Neural cell (in vitro differentiated cells): ENCODE data around the gene MAPK4. TPM values are rescaled to one million over a fixed set of nuclear protein-coding genes. Genes with fewer than 3 reads are reported as not detected.

Experiments used
- H2AFZ ChIP-seq: fragments of 200-600, 300-800 bp; sonication (generic), shearing (Covaris generic); 2 replicates; pipeline ENCODE4 v1.6.0; 2014; ENCODE audit warnings: low read depth, mild to moderate bottlenecking, antibody characterized with exemption, low read length, moderate library complexity
- H3F3A ChIP-seq: fragments of 200-600 bp; shearing (Covaris generic); 2 replicates; pipeline ENCODE4 v1.6.1; 2016; ENCODE audit warnings: mild to moderate bottlenecking, moderate library complexity, mixed read lengths, antibody characterized with exemption, low read length; ENCODE audit not compliant: insufficient read depth, poor library complexity, severe bottlenecking
- H3K27ac ChIP-seq: fragments of 200-600, 300-800 bp; sonication (generic), shearing (Covaris generic); 2 replicates; pipeline ENCODE4 v1.5.1; 2014; ENCODE audit warnings: mild to moderate bottlenecking, low read length, moderate library complexity
- H3K27me3 ChIP-seq: fragments of 300-800, 200-600 bp; sonication (generic), shearing (Covaris generic); 2 replicates; pipeline ENCODE4 v1.6.0; 2014; ENCODE audit warnings: mild to moderate bottlenecking, low read depth, low read length, moderate library complexity; ENCODE audit not compliant: insufficient read depth
- H3K36me3 ChIP-seq: fragments of 300-800, 200-600 bp; sonication (generic), shearing (Covaris generic); 2 replicates; pipeline ENCODE4 v1.5.1; 2014; ENCODE audit warnings: mild to moderate bottlenecking, antibody characterized with exemption, low read length, moderate library complexity; ENCODE audit not compliant: insufficient read depth
- H3K4me2 ChIP-seq: fragments of 300-800, 200-600 bp; sonication (generic), shearing (Covaris generic); 2 replicates; pipeline ENCODE4 v1.6.0; 2014; ENCODE audit warnings: mild to moderate bottlenecking, low read length
- H3K4me3 ChIP-seq: fragments of 300-800, 200-600 bp; sonication (generic), shearing (Covaris generic); 2 replicates; pipeline ENCODE4 v1.5.1; 2014; ENCODE audit warnings: mild to moderate bottlenecking, low read length, moderate library complexity
- H3K79me2 ChIP-seq: fragments of 200-600 bp; shearing (Covaris generic); replicated peaks from 2 replicates; pipeline ENCODE4 v1.6.0; 2014; ENCODE audit warnings: mild to moderate bottlenecking, low read length, moderate library complexity; ENCODE audit not compliant: insufficient read depth
- H3K9ac ChIP-seq: fragments of 300-800, 200-600 bp; sonication (generic), shearing (Covaris generic); 2 replicates; pipeline ENCODE4 v1.6.1; 2016; ENCODE audit warnings: mild to moderate bottlenecking, low read length, mixed read lengths
- H3K9me2 ChIP-seq: fragments of 200-600 bp; shearing (Covaris generic); 2 replicates; pipeline ENCODE4 v1.6.1; 2016; ENCODE audit warnings: mild to moderate bottlenecking, low read length, mixed read lengths; ENCODE audit not compliant: insufficient read depth
- H3K9me3 ChIP-seq: fragments of 200-600, 300-800 bp; sonication (generic), shearing (Covaris generic); 2 replicates; pipeline ENCODE4 v1.6.1; 2016; ENCODE audit warnings: mild to moderate bottlenecking, mixed run types, low read length, moderate library complexity, mixed read lengths
- H4K20me1 ChIP-seq: fragments of 200-600 bp; shearing (Covaris generic); 2 replicates; pipeline ENCODE4 v1.6.1; 2016; ENCODE audit warnings: mild to moderate bottlenecking, mixed run types; ENCODE audit not compliant: insufficient read depth
- CTCF ChIP-seq: fragments of 450-650 bp; IDR thresholded peaks from 2 replicates; pipeline ENCODE4 v1.5.1; 2014; ENCODE audit warnings: antibody characterized with exemption, mild to moderate bottlenecking, moderate library complexity; ENCODE audit not compliant: poor library complexity, severe bottlenecking
- EP300 ChIP-seq: fragments of 450-650 bp; conservative IDR thresholded peaks from 2 replicates; pipeline ENCODE4 v1.6.1; 2014; ENCODE audit warnings: antibody characterized with exemption, mild to moderate bottlenecking, moderate library complexity; ENCODE audit not compliant: poor library complexity, severe bottlenecking
- EZH2 ChIP-seq: fragments of 200-600, 300-800 bp; shearing (Covaris generic), sonication (generic); IDR thresholded peaks from 2 replicates; pipeline ENCODE4 v1.6.1; 2014; ENCODE audit warnings: antibody characterized with exemption, low read length, borderline replicate concordance, mild to moderate bottlenecking; ENCODE audit not compliant: insufficient read depth, poor library complexity, severe bottlenecking
- MXI1 ChIP-seq: fragments of 450-650 bp; conservative IDR thresholded peaks from 2 replicates; pipeline ENCODE4 v1.6.1; 2014; ENCODE audit warnings: antibody characterized with exemption, mild to moderate bottlenecking; ENCODE audit not compliant: poor library complexity, severe bottlenecking
- POLR2AphosphoS5 ChIP-seq: IDR thresholded peaks from 2 replicates; pipeline ENCODE4 v1.6.1; 2012
- RAD21 ChIP-seq: fragments of 450-650 bp; conservative IDR thresholded peaks from 2 replicates; pipeline ENCODE4 v1.6.1; 2014; ENCODE audit warnings: antibody characterized with exemption, mild to moderate bottlenecking, moderate library complexity
- REST ChIP-seq: IDR thresholded peaks from 2 replicates; pipeline ENCODE4 v1.6.1; 2012; ENCODE audit warnings: borderline replicate concordance
- SMC3 ChIP-seq: fragments of 450-650 bp; conservative IDR thresholded peaks from 2 replicates; pipeline ENCODE4 v1.6.1; 2014; ENCODE audit warnings: antibody characterized with exemption, mild to moderate bottlenecking, moderate library complexity; ENCODE audit not compliant: poor library complexity
- TAF1 ChIP-seq: IDR thresholded peaks from 2 replicates; pipeline ENCODE4 v1.6.1; 2012; ENCODE audit warnings: low read depth
- polyA plus RNA-seq: library from polyadenylated mRNA; depleted of rRNA; stranded (reverse); fragments of >200 nt; gene quantifications from 2 replicates; pipeline ENCODE4 v1.2.3, GENCODE V29; 2014

The MAPK4 gene
- polyA plus RNA-seq, 1 donor from 2014 or later: 12.7 TPM

- H3K27me3 ChIP-seq: no peaks in the 10 kb centered on the region
- no peak for TF ChIP-seq TAF1
- TF ChIP-seq EZH2: no peak
- no peak for TF ChIP-seq EP300
- TF ChIP-seq RAD21: no peak
- TF ChIP-seq CTCF: no peak
- TF ChIP-seq POLR2AphosphoS5: no peak
- no peak for TF ChIP-seq SMC3
- no peak for TF ChIP-seq REST
- no peak for TF ChIP-seq MXI1
- no peaks in the 10 kb centered on the region for H3F3A ChIP-seq
- no peaks in the 10 kb centered on the region for H3K79me2 ChIP-seq
- H3K9me2 ChIP-seq: no peaks in the 10 kb centered on the region
- no peaks in the 10 kb centered on the region for H4K20me1 ChIP-seq
- no peaks in the 10 kb centered on the region for H3K36me3 ChIP-seq
- no peak overlapping the region for H3K4me3 ChIP-seq
- no peaks in the 10 kb centered on the region for H3K9me3 ChIP-seq
- no peak overlapping the region for H2AFZ ChIP-seq
- no peak overlapping the region for H3K4me2 ChIP-seq
- no peak overlapping the region for H3K9ac ChIP-seq
- H3K27ac ChIP-seq: no peak overlapping the region
These were observed 19.3 kb downstream of the MAPK4 start for GRCh38 chr18:50579061-50579774.

GRCh38 chr18:50581517-50581916, 21.6 kb downstream of the MAPK4 start:
- no peaks in the 10 kb centered on the region for H4K20me1 ChIP-seq
- H3K9me3 ChIP-seq: no peaks in the 10 kb centered on the region
- H3K36me3 ChIP-seq: no peaks in the 10 kb centered on the region
- H3K27ac ChIP-seq: no peak overlapping the region
- TF ChIP-seq CTCF: no peak
- no peak for TF ChIP-seq SMC3
- no peak for TF ChIP-seq EZH2
- no peak for TF ChIP-seq MXI1
- TF ChIP-seq POLR2AphosphoS5: no peak
- no peak for TF ChIP-seq EP300
- no peak for TF ChIP-seq RAD21
- TF ChIP-seq REST: no peak
- TF ChIP-seq TAF1: no peak
- no peaks in the 10 kb centered on the region for H3K79me2 ChIP-seq
- no peak overlapping the region for H3K4me3 ChIP-seq
- no peak overlapping the region for H3K9ac ChIP-seq
- no peaks in the 10 kb centered on the region for H3K9me2 ChIP-seq
- H3K27me3 ChIP-seq: no peaks in the 10 kb centered on the region
- no peak overlapping the region for H3K4me2 ChIP-seq
- H2AFZ ChIP-seq: no peak overlapping the region
- H3F3A ChIP-seq: no peaks in the 10 kb centered on the region
